Liver (tissue), 9 donors: ENCODE results near the gene PRKCH. TPM values are rescaled to one million over a fixed set of nuclear protein-coding genes. Genes with fewer than 3 reads are reported as not detected.

Experiments used
- DNase-seq: peaks from one replicate; pipeline ENCODE4 v3.0.0-alpha.2; 2017; ENCODE audit warnings: low spot score
- H3K27ac ChIP-seq, 2 donors: one replicate each; pipeline ENCODE4 v1.7.0; 2013; ENCODE audit warnings: inconsistent platforms in 2 of 2, low read length in 2 of 2, control low read depth in 1 of 2, low read depth in 1 of 2, mild to moderate bottlenecking in 1 of 2
- H3K27me3 ChIP-seq, 4 donors: one replicate each; pipeline versions ENCODE4 v1.6.1 to v1.7.0; 2013; ENCODE audit warnings: low read length in 3 of 4, inconsistent platforms in 1 of 4, mild to moderate bottlenecking in 1 of 4, moderate library complexity in 1 of 4; ENCODE audit not compliant: control insufficient read depth in 4 of 4, insufficient read depth in 4 of 4
- H3K36me3 ChIP-seq, 4 donors: one replicate each; pipeline versions ENCODE4 v1.6.1 to v1.7.0; 2013; ENCODE audit warnings: low read length in 3 of 4, mild to moderate bottlenecking in 3 of 4, low read depth in 1 of 4, moderate library complexity in 1 of 4; ENCODE audit not compliant: control insufficient read depth in 4 of 4, insufficient read depth in 3 of 4
- H3K4me1 ChIP-seq, 4 donors: one replicate each; pipeline versions ENCODE4 v1.6.1 to v1.7.0; 2013; ENCODE audit warnings: low read length in 3 of 4, mild to moderate bottlenecking in 3 of 4, moderate library complexity in 1 of 4; ENCODE audit not compliant: control insufficient read depth in 4 of 4, insufficient read depth in 4 of 4
- H3K4me3 ChIP-seq, 3 donors: one replicate each; pipeline versions ENCODE4 v1.6.1 to v1.7.0; 2013; ENCODE audit warnings: low read length in 3 of 3, control low read depth in 1 of 3, low read depth in 1 of 3, mild to moderate bottlenecking in 1 of 3
- H3K9ac ChIP-seq, 2 donors: one replicate each; pipeline ENCODE4 v1.7.0; 2013; ENCODE audit warnings: low read length in 2 of 2, mild to moderate bottlenecking in 2 of 2, moderate library complexity in 2 of 2, control low read depth in 1 of 2, low read depth in 1 of 2
- H3K9me3 ChIP-seq, 4 donors: one replicate each; pipeline versions ENCODE4 v1.6.1 to v1.7.0; 2013; ENCODE audit warnings: low read length in 3 of 4; ENCODE audit not compliant: control insufficient read depth in 4 of 4
- ATF3 ChIP-seq: IDR thresholded peaks from 2 replicates; pipeline ENCODE4 v1.6.1; 2016; ENCODE audit warnings: antibody characterized with exemption
- EGR1 ChIP-seq, 2 donors: IDR thresholded peaks; 2 replicates each; pipeline ENCODE4 v1.6.1; 2016 to 2018; ENCODE audit warnings: antibody characterized with exemption in 2 of 2, low read depth in 2 of 2
- FOXA1 ChIP-seq: IDR thresholded peaks from 2 replicates; pipeline ENCODE4 v1.6.1; 2016; ENCODE audit warnings: antibody characterized with exemption
- FOXA2 ChIP-seq: IDR thresholded peaks from 2 replicates; pipeline ENCODE4 v1.6.1; 2016; ENCODE audit warnings: antibody characterized with exemption
- GABPA ChIP-seq, 2 donors: IDR thresholded peaks in 1 of 2; conservative IDR thresholded peaks in 1 of 2; 2 replicates each; pipeline ENCODE4 v1.6.1; 2016; ENCODE audit warnings: antibody characterized with exemption in 2 of 2, mild to moderate bottlenecking in 1 of 2, moderate library complexity in 1 of 2
- HNF4A ChIP-seq, 2 donors: conservative IDR thresholded peaks; 2 replicates each; pipeline ENCODE4 v1.6.1; 2016; ENCODE audit warnings: antibody characterized with exemption in 2 of 2, mild to moderate bottlenecking in 2 of 2
- HNF4G ChIP-seq: IDR thresholded peaks from 2 replicates; pipeline ENCODE4 v1.6.1; 2016; ENCODE audit warnings: antibody characterized with exemption
- JUND ChIP-seq, 2 donors: IDR thresholded peaks; 2 replicates each; pipeline ENCODE4 v1.6.1; 2016; ENCODE audit warnings: antibody characterized with exemption in 2 of 2
- NR2F2 ChIP-seq: IDR thresholded peaks from 2 replicates; pipeline ENCODE4 v1.6.1; 2016; ENCODE audit warnings: antibody characterized with exemption
- RAD21 ChIP-seq, 2 donors: IDR thresholded peaks; 2 replicates each; pipeline ENCODE4 v1.6.1; 2016; ENCODE audit warnings: antibody characterized with exemption in 2 of 2, mild to moderate bottlenecking in 2 of 2
- REST ChIP-seq: IDR thresholded peaks from 2 replicates; pipeline ENCODE4 v1.6.1; 2016; ENCODE audit warnings: antibody characterized with exemption, mild to moderate bottlenecking
- RXRA ChIP-seq, 2 donors: IDR thresholded peaks; 2 replicates each; pipeline ENCODE4 v1.6.1; 2017 to 2018; ENCODE audit warnings: antibody characterized with exemption in 2 of 2, mild to moderate bottlenecking in 1 of 2
- SP1 ChIP-seq: IDR thresholded peaks from 2 replicates; pipeline ENCODE4 v1.6.1; 2018; ENCODE audit warnings: antibody characterized with exemption, mild to moderate bottlenecking
- TAF1 ChIP-seq: conservative IDR thresholded peaks from 2 replicates; pipeline ENCODE4 v1.6.1; 2016; ENCODE audit warnings: antibody characterized with exemption, mild to moderate bottlenecking
- YY1 ChIP-seq: IDR thresholded peaks from 2 replicates; pipeline ENCODE4 v1.6.1; 2016; ENCODE audit warnings: antibody characterized with exemption, mild to moderate bottlenecking
- ZBTB33 ChIP-seq: IDR thresholded peaks from 2 replicates; pipeline ENCODE4 v1.6.1; 2016; ENCODE audit warnings: antibody characterized with exemption
- WGBS: extraction: QIAGEN DNeasy Blood & Tissue Kit; methylation state at CpG from one replicate; pipeline ENCODE4 v1.1.7; 2013; 5-methylcytosine and 5-hydroxymethylcytosine counted together
- polyA plus RNA-seq, 2 donors: library from polyadenylated mRNA; stranded (reverse) in 1 of 2; unstranded in 1 of 2; fragments of 200-250 nt in 1 of 2; fragments of >200 nt in 1 of 2; fragmentation: Nextera tagmentation in 1 of 2; extraction: Ambion mirVana in 1 of 2; gene quantifications; one replicate each; pipeline versions ENCODE4 v1.2.1 to v1.2.3, GENCODE V29; 2013 to 2015
- total RNA-seq, 2 donors: library from RNA; depleted of rRNA; stranded (reverse); fragments of >200 nt; gene quantifications; one replicate each; pipeline ENCODE4 v1.2.3, GENCODE V29; 2014
- TF ChIP-seq, protein P1 (sequence below): IDR thresholded peaks from 2 replicates; pipeline ENCODE4 v1.6.1; 2016; ENCODE audit warnings: antibody characterized with exemption
- TF ChIP-seq, protein P2 (sequence below): fragments of 150-350 bp; IDR thresholded peaks from 2 replicates; pipeline ENCODE4 v1.5.1; 2017; ENCODE audit warnings: improper control_type of control experiment, low read depth, low read length; ENCODE audit not compliant: missing input control
- donor health status: healthy.
- donor health status: healthy.
- donor health status: healthy.
- donor health status: healthy.
- donor health status: healthy.

PRKCH gene
- total and polyA plus RNA-seq, 4 donors = 3.9 to 13.7 (median 7.0) TPM

- Histone ChIP-seq H3K4me1 (no peaks in the 10 kb centered on the region), H3K27me3 (no peaks in the 10 kb centered on the region), H3K9ac (no peak overlapping the region), H3K27ac (no peak overlapping the region), H3K36me3 (no peaks in the 10 kb centered on the region), H3K9me3 (no peaks in the 10 kb centered on the region), H3K4me3 (no peak overlapping the region)
- TF ChIP-seq RAD21 (IDR thresholded peaks at IDR 0.05) = no peak
- no peak for TF ChIP-seq NR2F2
- no peak for TF ChIP-seq EGR1 (IDR thresholded peaks at IDR 0.05; ENCODE audit: low read depth in 2 of 2)
- no peak for TF ChIP-seq FOXA2
- TF ChIP-seq HNF4G = no peak
- TF ChIP-seq FOXA1 = no peak
- 74% methylated on average over 2 of the region's 2 CpGs for WGBS
- DNase-seq = no peak
Observed at GRCh38 chr14:61401461-61401860, 80.1 kb downstream of the PRKCH start.

DNA sequence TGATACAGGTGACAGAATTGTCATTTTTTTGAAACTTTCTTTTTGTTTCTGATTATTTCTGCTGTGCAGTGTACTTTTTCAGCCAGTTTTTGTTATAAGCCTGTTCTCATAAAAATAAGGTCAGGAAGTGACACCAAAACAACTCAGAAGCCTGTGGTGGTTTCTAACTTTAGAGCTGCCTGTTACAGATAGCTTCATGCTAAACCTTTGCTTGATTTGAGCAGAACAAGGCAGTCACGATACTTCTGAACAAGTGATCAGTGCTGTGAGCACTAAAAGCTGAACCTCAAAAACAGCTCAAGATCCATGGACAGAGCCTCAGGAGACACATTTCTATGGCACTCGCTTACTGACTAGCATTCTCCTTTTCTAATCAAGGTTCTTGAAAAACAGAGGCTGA is 82.0 kb downstream of the PRKCH start:
- no peaks in the 10 kb centered on the region for H3K27me3 ChIP-seq
- H3K9me3 ChIP-seq = no peaks in the 10 kb centered on the region
- TF ChIP-seq ATF3 (no peak), YY1 (no peak), EGR1 (IDR thresholded peaks at IDR 0.05; ENCODE audit: low read depth in 2 of 2) (no peak), TAF1 (no peak), FOXA2 (no peak), HNF4G (no peak), RXRA (IDR thresholded peaks at IDR 0.05) (no peak), SP1 (no peak), RAD21 (IDR thresholded peaks at IDR 0.05) (no peak), ZBTB33 (no peak), NR2F2 (no peak), HNF4A (conservative IDR thresholded peaks at IDR 0.05) (no peak), GABPA (IDR thresholded peaks at IDR 0.05 in 1 of 2, conservative IDR thresholded peaks at IDR 0.05 in 1 of 2) (no peak), JUND (IDR thresholded peaks at IDR 0.05) (no peak), FOXA1 (no peak), REST (no peak)
- TF ChIP-seq, protein P1, sequence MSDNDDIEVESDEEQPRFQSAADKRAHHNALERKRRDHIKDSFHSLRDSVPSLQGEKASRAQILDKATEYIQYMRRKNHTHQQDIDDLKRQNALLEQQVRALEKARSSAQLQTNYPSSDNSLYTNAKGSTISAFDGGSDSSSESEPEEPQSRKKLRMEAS = no peak
- TF ChIP-seq, protein P2, sequence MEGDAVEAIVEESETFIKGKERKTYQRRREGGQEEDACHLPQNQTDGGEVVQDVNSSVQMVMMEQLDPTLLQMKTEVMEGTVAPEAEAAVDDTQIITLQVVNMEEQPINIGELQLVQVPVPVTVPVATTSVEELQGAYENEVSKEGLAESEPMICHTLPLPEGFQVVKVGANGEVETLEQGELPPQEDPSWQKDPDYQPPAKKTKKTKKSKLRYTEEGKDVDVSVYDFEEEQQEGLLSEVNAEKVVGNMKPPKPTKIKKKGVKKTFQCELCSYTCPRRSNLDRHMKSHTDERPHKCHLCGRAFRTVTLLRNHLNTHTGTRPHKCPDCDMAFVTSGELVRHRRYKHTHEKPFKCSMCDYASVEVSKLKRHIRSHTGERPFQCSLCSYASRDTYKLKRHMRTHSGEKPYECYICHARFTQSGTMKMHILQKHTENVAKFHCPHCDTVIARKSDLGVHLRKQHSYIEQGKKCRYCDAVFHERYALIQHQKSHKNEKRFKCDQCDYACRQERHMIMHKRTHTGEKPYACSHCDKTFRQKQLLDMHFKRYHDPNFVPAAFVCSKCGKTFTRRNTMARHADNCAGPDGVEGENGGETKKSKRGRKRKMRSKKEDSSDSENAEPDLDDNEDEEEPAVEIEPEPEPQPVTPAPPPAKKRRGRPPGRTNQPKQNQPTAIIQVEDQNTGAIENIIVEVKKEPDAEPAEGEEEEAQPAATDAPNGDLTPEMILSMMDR = no peak
- 75% methylated on average over 2 of the region's 2 CpGs for WGBS
- H3K9ac ChIP-seq = no peak overlapping the region
- no peaks in the 10 kb centered on the region for H3K4me1 ChIP-seq
- no peaks in the 10 kb centered on the region for H3K36me3 ChIP-seq
- H3K27ac ChIP-seq = no peak overlapping the region
- no peak overlapping the region for H3K4me3 ChIP-seq
- no peak for DNase-seq
